IPS DF 19.7 (cell line): Measurements from ENCODE around the gene MAB21L2.
"Not testable (repeated sequence)": the region's sequence is repeated elsewhere in the genome, so short reads cannot be mapped to it uniquely, and the experiment has no call there.

Source experiments
- DNase-seq: peaks from one replicate; pipeline ENCODE4 v3.0.0-alpha.2; 2013; ENCODE audit warnings: low read depth, low spot score

The MAB21L2 gene

GRCh38 chr4:150582146-150582872 lies at the start of gene MAB21L2:
Gene MAB21L2 (plus strand): TSS chr4:150582151. CDS start chr4:150583030, 879 bp downstream.
- no peak for DNase-seq

GRCh38 chr4:150533673-150534072 lies 48.3 kb upstream of the MAB21L2 start:
- DNase-seq, result no peak

- no peak for DNase-seq
Observed at GRCh38 chr4:150534818-150535217, 47.1 kb upstream of the MAB21L2 start.

- DNase-seq, result not testable (repeated sequence)
Observed at GRCh38 chr4:150537911-150538310, 44.0 kb upstream of the MAB21L2 start.

GRCh38 chr4:150540536-150540935 lies 41.4 kb upstream of the MAB21L2 start:
- no peak for DNase-seq

- no peak for DNase-seq
Observed at GRCh38 chr4:150540959-150541360, 41.0 kb upstream of the MAB21L2 start.

GRCh38 chr4:150541681-150542080 lies 40.3 kb upstream of the MAB21L2 start:
- no peak for DNase-seq

- no peak for DNase-seq
Observed at GRCh38 chr4:150543042-150543441, 38.9 kb upstream of the MAB21L2 start.

- DNase-seq, result no peak
Observed at GRCh38 chr4:150546286-150546685, 35.7 kb upstream of the MAB21L2 start.

GRCh38 chr4:150547154-150547838 lies 34.7 kb upstream of the MAB21L2 start:
- DNase-seq, result no peak

GRCh38 chr4:150557811-150558210 lies 24.1 kb upstream of the MAB21L2 start:
- DNase-seq, result not testable (repeated sequence)

- DNase-seq, result no peak
Observed at GRCh38 chr4:150561143-150561737, 20.7 kb upstream of the MAB21L2 start.

- no peak for DNase-seq
Observed at GRCh38 chr4:150562250-150562649, 19.7 kb upstream of the MAB21L2 start.

- no peak for DNase-seq
Observed at GRCh38 chr4:150562751-150563150, 19.2 kb upstream of the MAB21L2 start.

- DNase-seq, result not testable (repeated sequence)
Observed at GRCh38 chr4:150564967-150565366, 17.0 kb upstream of the MAB21L2 start.

- DNase-seq, result no peak
Observed at GRCh38 chr4:150567070-150567469, 14.9 kb upstream of the MAB21L2 start.

GRCh38 chr4:150569384-150569987 lies 12.5 kb upstream of the MAB21L2 start:
- no peak for DNase-seq

GRCh38 chr4:150569998-150570535 lies 11.9 kb upstream of the MAB21L2 start:
- DNase-seq, result no peak

- no peak for DNase-seq
Observed at GRCh38 chr4:150570862-150571261, 11.1 kb upstream of the MAB21L2 start.

- no peak for DNase-seq
Observed at GRCh38 chr4:150572704-150573504, 9.0 kb upstream of the MAB21L2 start.

- DNase-seq, result no peak
Observed at GRCh38 chr4:150573534-150573933, 8.4 kb upstream of the MAB21L2 start.
